ENCODE measurements around the gene OR8D4.

DNA sequence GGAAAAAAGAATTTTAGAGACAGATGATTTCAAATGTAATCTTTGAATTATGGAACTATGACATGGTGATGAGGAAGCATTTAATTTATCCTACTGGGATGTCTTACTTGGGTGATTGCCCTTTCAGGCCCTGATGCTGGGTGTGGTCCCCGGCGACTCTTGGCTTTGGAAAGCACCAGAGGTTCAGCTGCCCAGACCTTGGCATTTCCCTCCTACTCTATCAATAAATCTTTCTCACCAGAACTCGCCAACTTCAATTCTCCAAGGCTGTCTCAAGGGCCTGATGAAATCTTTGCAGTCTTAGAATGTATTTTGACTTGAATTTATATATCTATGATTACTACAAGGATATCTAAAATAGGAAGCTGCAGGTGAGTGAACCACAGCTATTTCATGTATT is 19.0 kb downstream of the OR8D4 start:
- TF ChIP-seq EZH2phosphoT487 (IDR thresholded peaks at IDR 0.05; ENCODE audit: insufficient read depth, low read depth) (no peak), EZH2 (IDR thresholded peaks at IDR 0.05; ENCODE audit: insufficient read depth, poor library complexity, severe bottlenecking) (no peak)
